CD8-positive, alpha-beta memory T cell (primary cell): ENCODE data around the gene TMEM125. TPM values are rescaled to one million over a fixed set of nuclear protein-coding genes. Genes with fewer than 3 reads are reported as not detected.

Source experiments
- CTCF ChIA-PET: fragments of 350-600 bp; sonication (Branson Sonifier 250); formaldehyde crosslinking; loops from one replicate; lab custom pipeline; 2021; ENCODE audit warnings: antibody characterized with exemption; lab: Charles Lee
- POLR2A ChIA-PET: fragments of 350-600 bp; sonication (Branson Sonifier 250); formaldehyde crosslinking; loops from one replicate; lab custom pipeline; 2021; ENCODE audit warnings: antibody characterized with exemption; lab: Charles Lee
- DNase-seq, 5 donors: peaks; one replicate each; pipeline versions ENCODE4 v3.0.0 to v3.0.0-alpha.2; 2020 to 2022; ENCODE audit warnings: mixed read lengths in 1 of 5
- H3K27ac ChIP-seq: one replicate; pipeline ENCODE4 v1.7.0; 2013; ENCODE audit warnings: low read depth, mild to moderate bottlenecking, low read length, moderate library complexity
- H3K27me3 ChIP-seq: 2 replicates; pipeline ENCODE4 v1.7.0; 2013; ENCODE audit warnings: low read length, mild to moderate bottlenecking; ENCODE audit not compliant: insufficient read depth, poor library complexity, severe bottlenecking
- H3K36me3 ChIP-seq: 2 replicates; pipeline ENCODE4 v1.7.0; 2013; ENCODE audit warnings: mild to moderate bottlenecking, low read length, moderate library complexity; ENCODE audit not compliant: insufficient read depth
- H3K4me1 ChIP-seq: 2 replicates; pipeline ENCODE4 v1.7.0; 2013; ENCODE audit warnings: mild to moderate bottlenecking, low read length, moderate library complexity; ENCODE audit not compliant: insufficient read depth
- H3K4me3 ChIP-seq: 2 replicates; pipeline ENCODE4 v1.7.0; 2013; ENCODE audit warnings: mild to moderate bottlenecking, low read length
- H3K9me3 ChIP-seq: 2 replicates; pipeline ENCODE4 v1.7.0; 2013; ENCODE audit warnings: mild to moderate bottlenecking, low read length
- H3K27ac Mint-ChIP-seq, 8 donors: one replicate each; pipeline ENCODE4 v1.8.0; 2020 to 2021; ENCODE audit warnings: mixed read lengths in 8 of 8, mild to moderate bottlenecking in 6 of 8, inconsistent platforms in 3 of 8, moderate library complexity in 3 of 8
- H3K27me3 Mint-ChIP-seq, 2 donors: one replicate each; pipeline ENCODE4 v1.8.0; 2020 to 2021; ENCODE audit warnings: mixed read lengths in 2 of 2, mild to moderate bottlenecking in 1 of 2, moderate library complexity in 1 of 2
- H3K36me3 Mint-ChIP-seq, 3 donors: one replicate each; pipeline ENCODE4 v1.8.0; 2020 to 2021; ENCODE audit warnings: mixed read lengths in 3 of 3, inconsistent platforms in 1 of 3, mild to moderate bottlenecking in 1 of 3
- H3K4me1 Mint-ChIP-seq, 3 donors: one replicate each; pipeline ENCODE4 v1.8.0; 2020 to 2021; ENCODE audit warnings: mixed read lengths in 3 of 3, inconsistent platforms in 1 of 3, mild to moderate bottlenecking in 1 of 3
- H3K4me3 Mint-ChIP-seq, 7 donors: one replicate each; pipeline ENCODE4 v1.8.0; 2020 to 2021; ENCODE audit warnings: mixed read lengths in 7 of 7, mild to moderate bottlenecking in 6 of 7, moderate library complexity in 4 of 7, inconsistent platforms in 2 of 7
- H3K9me3 Mint-ChIP-seq, 5 donors: one replicate each; pipeline ENCODE4 v1.8.0; 2020 to 2022; ENCODE audit warnings: mixed read lengths in 5 of 5, mild to moderate bottlenecking in 3 of 5, moderate library complexity in 2 of 5, inconsistent platforms in 1 of 5
- polyA plus RNA-seq: library from polyadenylated mRNA; unstranded; fragments of 300-500 nt; fragmentation: Illumina TruSeq; gene quantifications from one replicate; pipeline ENCODE4 v1.2.3, GENCODE V29; 2021
- total RNA-seq, 2 experiments: library from RNA; stranded (reverse); gene quantifications; one replicate each; pipeline ENCODE4 v1.2.3, GENCODE V29; 2021

TMEM125 gene
- total and polyA plus RNA-seq, 3 experiments from 2014 or later = not detected

GRCh38 chr1:43309405-43310025, 39.7 kb downstream of the TMEM125 start:
- Mint-ChIP-seq H3K27ac (peak overlapping the region in 1 of 8 donors; percentile 68), H3K9me3 (no peaks in the 10 kb centered on the region), H3K4me1 (no peaks in the 10 kb centered on the region), H3K27me3 (peaks cover 3 to 13% of the 10 kb centered on the region in 2 donors), H3K36me3 (no peaks in the 10 kb centered on the region), H3K4me3 (no peak overlapping the region)
- Histone ChIP-seq H3K27ac (no peak overlapping the region), H3K27me3 (no peaks in the 10 kb centered on the region), H3K4me1 (no peaks in the 10 kb centered on the region), H3K36me3 (no peaks in the 10 kb centered on the region), H3K4me3 (no peak overlapping the region), H3K9me3 (no peaks in the 10 kb centered on the region)
- CTCF ChIA-PET = no interaction called here
- peak in 1 of 5 donors; percentile 2 for DNase-seq
- POLR2A ChIA-PET = no interaction called here

GRCh38 chr1:43311521-43311920, 41.7 kb downstream of the TMEM125 start:
- H3K4me1 ChIP-seq = no peaks in the 10 kb centered on the region
- no peaks in the 10 kb centered on the region for H3K36me3 ChIP-seq
- H3K9me3 ChIP-seq = no peaks in the 10 kb centered on the region
- POLR2A ChIA-PET = no interaction called here
- H3K4me3 ChIP-seq = no peak overlapping the region
- H3K27ac ChIP-seq = no peak overlapping the region
- CTCF ChIA-PET = no interaction called here
- Mint-ChIP-seq H3K27me3 (peaks cover 3 to 6% of the 10 kb centered on the region in 2 donors), H3K36me3 (no peaks in the 10 kb centered on the region), H3K9me3 (no peaks in the 10 kb centered on the region), H3K4me1 (no peaks in the 10 kb centered on the region), H3K4me3 (no peak overlapping the region), H3K27ac (peak overlapping the region in 1 of 8 donors; percentile 43)
- DNase-seq = no peak
- no peaks in the 10 kb centered on the region for H3K27me3 ChIP-seq

GRCh38 chr1:43312212-43312623, 42.4 kb downstream of the TMEM125 start:
- no peaks in the 10 kb centered on the region for H3K9me3 Mint-ChIP-seq
- no peaks in the 10 kb centered on the region for H3K4me1 Mint-ChIP-seq
- no peaks in the 10 kb centered on the region for H3K9me3 ChIP-seq
- H3K27ac ChIP-seq = no peak overlapping the region
- POLR2A ChIA-PET = no interaction called here
- no peak overlapping the region for H3K4me3 Mint-ChIP-seq
- H3K4me3 ChIP-seq = no peak overlapping the region
- no peak for DNase-seq
- CTCF ChIA-PET = no interaction called here
- H3K36me3 Mint-ChIP-seq = no peaks in the 10 kb centered on the region
- H3K27ac Mint-ChIP-seq = no peak overlapping the region
- no peaks in the 10 kb centered on the region for H3K4me1 ChIP-seq
- no peaks in the 10 kb centered on the region for H3K27me3 ChIP-seq
- H3K27me3 Mint-ChIP-seq = peaks cover 3 to 5% of the 10 kb centered on the region in 2 donors
- no peaks in the 10 kb centered on the region for H3K36me3 ChIP-seq

GRCh38 chr1:43312663-43313515, 43.1 kb downstream of the TMEM125 start:
- Histone ChIP-seq H3K36me3 (no peaks in the 10 kb centered on the region), H3K9me3 (no peaks in the 10 kb centered on the region), H3K4me3 (no peak overlapping the region), H3K4me1 (no peaks in the 10 kb centered on the region), H3K27ac (no peak overlapping the region), H3K27me3 (no peaks in the 10 kb centered on the region)
- Mint-ChIP-seq H3K36me3 (no peaks in the 10 kb centered on the region), H3K4me3 (no peak overlapping the region), H3K27ac (peak overlapping the region in 1 of 8 donors; percentile 88), H3K9me3 (no peaks in the 10 kb centered on the region), H3K4me1 (no peaks in the 10 kb centered on the region), H3K27me3 (peaks cover 3 to 5% of the 10 kb centered on the region in 2 donors)
- ChIA-PET CTCF (no interaction called here), POLR2A (no interaction called here)
- DNase-seq = no peak

- Histone ChIP-seq H3K9me3 (no peaks in the 10 kb centered on the region), H3K4me1 (no peaks in the 10 kb centered on the region), H3K27me3 (no peaks in the 10 kb centered on the region), H3K4me3 (no peak overlapping the region), H3K27ac (no peak overlapping the region), H3K36me3 (no peaks in the 10 kb centered on the region)
- Mint-ChIP-seq H3K36me3 (no peaks in the 10 kb centered on the region), H3K27me3 (peaks cover 0 to 3% of the 10 kb centered on the region in 2 donors), H3K4me3 (no peak overlapping the region), H3K4me1 (no peaks in the 10 kb centered on the region), H3K9me3 (no peaks in the 10 kb centered on the region), H3K27ac (no peak overlapping the region)
- no peak for DNase-seq
- POLR2A ChIA-PET = no interaction called here
- CTCF ChIA-PET = no interaction called here
Measured at GRCh38 chr1:43313771-43314170, 44.0 kb downstream of the TMEM125 start.

GRCh38 chr1:43314233-43314632, 44.5 kb downstream of the TMEM125 start:
- CTCF ChIA-PET = no interaction called here
- Mint-ChIP-seq H3K4me3 (no peak overlapping the region), H3K9me3 (no peaks in the 10 kb centered on the region), H3K27ac (no peak overlapping the region), H3K27me3 (peaks cover 0 to 3% of the 10 kb centered on the region in 2 donors), H3K4me1 (no peaks in the 10 kb centered on the region), H3K36me3 (no peaks in the 10 kb centered on the region)
- Histone ChIP-seq H3K27me3 (no peaks in the 10 kb centered on the region), H3K27ac (no peak overlapping the region), H3K36me3 (no peaks in the 10 kb centered on the region), H3K9me3 (no peaks in the 10 kb centered on the region), H3K4me3 (no peak overlapping the region), H3K4me1 (no peaks in the 10 kb centered on the region)
- DNase-seq = no peak
- POLR2A ChIA-PET = no interaction called here

GRCh38 chr1:43315481-43315880, 45.7 kb downstream of the TMEM125 start:
- Mint-ChIP-seq H3K36me3 (no peaks in the 10 kb centered on the region), H3K27me3 (no peaks in the 10 kb centered on the region), H3K27ac (no peak overlapping the region), H3K4me1 (no peaks in the 10 kb centered on the region), H3K4me3 (no peak overlapping the region), H3K9me3 (no peaks in the 10 kb centered on the region)
- Histone ChIP-seq H3K4me1 (no peaks in the 10 kb centered on the region), H3K27me3 (no peaks in the 10 kb centered on the region), H3K27ac (no peak overlapping the region), H3K9me3 (no peaks in the 10 kb centered on the region), H3K36me3 (no peaks in the 10 kb centered on the region), H3K4me3 (no peak overlapping the region)
- ChIA-PET POLR2A (no interaction called here), CTCF (no interaction called here)
- no peak for DNase-seq

GRCh38 chr1:43315963-43316737, 46.4 kb downstream of the TMEM125 start:
- CTCF ChIA-PET = no interaction called here

More at GRCh38 chr1:43315963-43316737, 46.4 kb downstream of the TMEM125 start:
- Mint-ChIP-seq H3K27ac (no peak overlapping the region), H3K4me3 (no peak overlapping the region), H3K4me1 (no peaks in the 10 kb centered on the region), H3K9me3 (no peaks in the 10 kb centered on the region), H3K27me3 (no peaks in the 10 kb centered on the region), H3K36me3 (no peaks in the 10 kb centered on the region)
- no peaks in the 10 kb centered on the region for H3K4me1 ChIP-seq
- POLR2A ChIA-PET = no interaction called here
- H3K4me3 ChIP-seq = no peak overlapping the region
- no peaks in the 10 kb centered on the region for H3K27me3 ChIP-seq
- no peak overlapping the region for H3K27ac ChIP-seq
- no peaks in the 10 kb centered on the region for H3K36me3 ChIP-seq
- DNase-seq = no peak
- no peaks in the 10 kb centered on the region for H3K9me3 ChIP-seq
